DOHH2 (cell line): Measurements from ENCODE around the gene ZIC5.

Source experiments
- H3F3A ChIP-seq: fragments of 200-600 bp; sonication (generic), shearing (Covaris generic); 2 replicates; pipeline ENCODE4 v1.6.0; 2016; ENCODE audit warnings: antibody characterized with exemption, mild to moderate bottlenecking; ENCODE audit not compliant: control insufficient read depth, insufficient read depth
- H3K27ac ChIP-seq: fragments of 200-600 bp; sonication (generic); 2 replicates; pipeline ENCODE4 v1.5.1; 2014; ENCODE audit warnings: low read depth, mild to moderate bottlenecking, low read length, moderate library complexity
- H3K27me3 ChIP-seq: fragments of 200-600 bp; sonication (generic); 2 replicates; pipeline ENCODE4 v1.6.1; 2014; ENCODE audit warnings: mild to moderate bottlenecking, low read length, mixed read lengths; ENCODE audit not compliant: control insufficient read depth
- H3K36me3 ChIP-seq: fragments of 200-600 bp; sonication (generic); 2 replicates; pipeline ENCODE4 v1.6.1; 2014; ENCODE audit warnings: mild to moderate bottlenecking, low read length, moderate library complexity, mixed read lengths; ENCODE audit not compliant: control insufficient read depth
- H3K4me1 ChIP-seq: fragments of 200-600 bp; sonication (generic); 2 replicates; pipeline ENCODE4 v1.6.1; 2014; ENCODE audit warnings: mild to moderate bottlenecking, low read length, mixed read lengths; ENCODE audit not compliant: control insufficient read depth
- H3K4me2 ChIP-seq: fragments of 200-600 bp; sonication (generic); 2 replicates; pipeline ENCODE4 v1.6.0; 2014; ENCODE audit warnings: mild to moderate bottlenecking, low read length, moderate library complexity
- H3K4me3 ChIP-seq: fragments of 200-600 bp; sonication (generic); 2 replicates; pipeline ENCODE4 v1.5.1; 2014; ENCODE audit warnings: mild to moderate bottlenecking, low read length, mixed read lengths
- H3K79me2 ChIP-seq: fragments of 200-600 bp; sonication (generic); 2 replicates; pipeline ENCODE4 v1.6.1; 2014; ENCODE audit warnings: mild to moderate bottlenecking, low read length, mixed read lengths; ENCODE audit not compliant: control insufficient read depth
- H3K9me2 ChIP-seq: fragments of 200-600 bp; sonication (generic); replicated peaks from 2 replicates; pipeline ENCODE4 v1.6.1; 2014; ENCODE audit warnings: mild to moderate bottlenecking, low read length, mixed read lengths; ENCODE audit not compliant: control insufficient read depth
- H3K9me3 ChIP-seq: fragments of 200-600 bp; sonication (generic); 2 replicates; pipeline ENCODE4 v1.6.1; 2014; ENCODE audit warnings: antibody characterized with exemption, low read length, mixed read lengths; ENCODE audit not compliant: control insufficient read depth, insufficient read depth
- H4K20me1 ChIP-seq: fragments of 200-600 bp; sonication (generic); 2 replicates; pipeline ENCODE4 v1.6.0; 2014; ENCODE audit warnings: low read depth, mild to moderate bottlenecking, antibody characterized with exemption, low read length, moderate library complexity; ENCODE audit not compliant: control insufficient read depth, insufficient read depth
- EZH2phosphoT487 ChIP-seq: fragments of 200-600 bp; sonication (generic); IDR thresholded peaks from 2 replicates; pipeline ENCODE4 v1.6.1; 2017; ENCODE audit warnings: borderline replicate concordance, mild to moderate bottlenecking, antibody characterized with exemption, low read length, moderate library complexity, mixed read lengths
- TF ChIP-seq, protein P1 (sequence below): fragments of 200-600 bp; sonication (generic); IDR thresholded peaks from one replicate; pipeline ENCODE4 v1.5.1; 2014; ENCODE audit warnings: antibody characterized with exemption, mild to moderate bottlenecking, low read depth, low read length; ENCODE audit not compliant: poor library complexity, severe bottlenecking

Gene ZIC5

DNA sequence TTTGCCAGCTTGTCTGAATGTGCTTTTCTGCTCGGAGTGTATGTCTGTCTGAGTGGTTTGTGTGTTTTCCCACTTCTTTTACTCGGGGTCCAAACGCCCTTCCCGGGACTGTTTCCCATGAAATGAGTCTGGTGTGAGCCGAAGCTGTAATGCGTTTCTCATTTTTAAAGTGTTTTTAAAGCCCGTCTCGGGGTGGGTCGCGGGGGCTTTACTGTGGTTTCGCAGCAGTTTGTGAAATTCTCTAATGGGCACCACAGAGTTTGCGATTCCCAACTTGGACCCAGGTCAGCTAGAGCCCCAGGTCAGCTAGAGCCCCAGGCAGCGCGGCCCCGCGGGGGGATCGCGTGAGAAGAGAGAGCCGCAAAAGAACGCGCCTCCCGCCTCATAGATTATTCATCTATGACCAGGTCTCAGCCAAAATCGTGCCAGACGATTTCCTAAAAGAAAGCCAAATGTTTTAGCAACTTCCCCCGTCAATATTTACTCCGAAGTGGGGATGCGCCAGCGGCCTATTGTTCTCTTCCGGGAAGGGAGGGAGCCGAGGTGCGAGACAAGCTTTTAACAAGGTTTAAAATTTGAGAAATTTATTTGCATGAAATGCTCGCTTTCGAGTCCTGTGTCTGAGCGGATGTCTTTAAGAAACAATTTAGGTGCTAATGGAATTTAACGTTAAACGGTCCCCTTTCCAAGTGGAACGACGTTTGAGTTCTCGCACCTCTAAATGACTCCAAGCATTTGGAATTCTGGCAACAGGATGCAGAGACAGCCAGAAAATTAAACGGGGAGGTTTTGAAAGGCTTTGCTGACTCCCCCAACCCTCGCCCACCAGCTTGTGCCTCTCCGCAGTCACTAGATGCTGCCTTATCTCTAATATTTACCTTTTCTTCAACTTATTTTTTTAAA, 12.2 kb upstream of the ZIC5 start:
- Histone ChIP-seq H3K36me3 (no peaks in the 10 kb centered on the region), H4K20me1 (no peaks in the 10 kb centered on the region), H3K4me3 (no peak overlapping the region), H3K4me1 (peaks cover 8% of the 10 kb centered on the region), H3K9me2 (no peaks in the 10 kb centered on the region), H3K79me2 (no peaks in the 10 kb centered on the region), H3K27me3 (peaks cover 21% of the 10 kb centered on the region), H3F3A (no peaks in the 10 kb centered on the region; the same call in 1 of the 2 replicates), H3K9me3 (no peaks in the 10 kb centered on the region), H3K4me2 (no peak overlapping the region), H3K27ac (no peak overlapping the region)
- TF ChIP-seq, protein P1, sequence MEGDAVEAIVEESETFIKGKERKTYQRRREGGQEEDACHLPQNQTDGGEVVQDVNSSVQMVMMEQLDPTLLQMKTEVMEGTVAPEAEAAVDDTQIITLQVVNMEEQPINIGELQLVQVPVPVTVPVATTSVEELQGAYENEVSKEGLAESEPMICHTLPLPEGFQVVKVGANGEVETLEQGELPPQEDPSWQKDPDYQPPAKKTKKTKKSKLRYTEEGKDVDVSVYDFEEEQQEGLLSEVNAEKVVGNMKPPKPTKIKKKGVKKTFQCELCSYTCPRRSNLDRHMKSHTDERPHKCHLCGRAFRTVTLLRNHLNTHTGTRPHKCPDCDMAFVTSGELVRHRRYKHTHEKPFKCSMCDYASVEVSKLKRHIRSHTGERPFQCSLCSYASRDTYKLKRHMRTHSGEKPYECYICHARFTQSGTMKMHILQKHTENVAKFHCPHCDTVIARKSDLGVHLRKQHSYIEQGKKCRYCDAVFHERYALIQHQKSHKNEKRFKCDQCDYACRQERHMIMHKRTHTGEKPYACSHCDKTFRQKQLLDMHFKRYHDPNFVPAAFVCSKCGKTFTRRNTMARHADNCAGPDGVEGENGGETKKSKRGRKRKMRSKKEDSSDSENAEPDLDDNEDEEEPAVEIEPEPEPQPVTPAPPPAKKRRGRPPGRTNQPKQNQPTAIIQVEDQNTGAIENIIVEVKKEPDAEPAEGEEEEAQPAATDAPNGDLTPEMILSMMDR = no peak
- no peak for TF ChIP-seq EZH2phosphoT487

DNA sequence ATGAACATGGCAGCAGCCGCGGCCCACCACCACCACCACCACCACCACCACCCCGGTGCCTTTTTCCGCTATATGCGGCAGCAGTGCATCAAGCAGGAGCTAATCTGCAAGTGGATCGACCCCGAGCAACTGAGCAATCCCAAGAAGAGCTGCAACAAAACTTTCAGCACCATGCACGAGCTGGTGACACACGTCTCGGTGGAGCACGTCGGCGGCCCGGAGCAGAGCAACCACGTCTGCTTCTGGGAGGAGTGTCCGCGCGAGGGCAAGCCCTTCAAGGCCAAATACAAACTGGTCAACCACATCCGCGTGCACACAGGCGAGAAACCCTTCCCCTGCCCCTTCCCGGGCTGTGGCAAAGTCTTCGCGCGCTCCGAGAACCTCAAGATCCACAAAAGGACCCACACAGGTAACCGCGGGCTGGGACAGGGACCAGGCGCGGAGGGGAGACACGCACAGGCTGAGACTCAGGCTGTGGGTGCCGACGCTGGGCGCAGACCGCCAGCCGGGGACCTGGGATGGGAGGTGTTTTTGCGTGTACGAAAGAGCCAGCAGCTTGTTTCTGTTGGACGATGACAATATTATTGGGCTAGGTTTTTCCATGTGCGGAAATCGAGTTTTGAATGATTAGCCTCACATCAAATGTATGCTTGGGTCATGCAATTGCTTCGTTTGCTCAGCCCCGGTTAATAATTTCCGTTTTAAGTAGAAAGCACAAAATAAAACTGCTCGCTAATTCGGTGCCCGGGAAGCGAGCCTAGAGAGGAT, 11.3 kb upstream of the ZIC5 start:
- TF ChIP-seq EZH2phosphoT487 = no peak
- TF ChIP-seq, protein P1 = no peak
- H3K27me3 ChIP-seq = peaks cover 25% of the 10 kb centered on the region
- no peaks in the 10 kb centered on the region for H3K36me3 ChIP-seq
- H3F3A ChIP-seq = no peaks in the 10 kb centered on the region; the same call in 1 of the 2 replicates
- peaks cover 8% of the 10 kb centered on the region for H3K4me1 ChIP-seq
- no peaks in the 10 kb centered on the region for H3K9me3 ChIP-seq
- no peaks in the 10 kb centered on the region for H3K9me2 ChIP-seq
- no peak overlapping the region for H3K4me2 ChIP-seq
- no peaks in the 10 kb centered on the region for H3K79me2 ChIP-seq
- H4K20me1 ChIP-seq = no peaks in the 10 kb centered on the region
- no peak overlapping the region for H3K27ac ChIP-seq
- no peak overlapping the region for H3K4me3 ChIP-seq

DNA sequence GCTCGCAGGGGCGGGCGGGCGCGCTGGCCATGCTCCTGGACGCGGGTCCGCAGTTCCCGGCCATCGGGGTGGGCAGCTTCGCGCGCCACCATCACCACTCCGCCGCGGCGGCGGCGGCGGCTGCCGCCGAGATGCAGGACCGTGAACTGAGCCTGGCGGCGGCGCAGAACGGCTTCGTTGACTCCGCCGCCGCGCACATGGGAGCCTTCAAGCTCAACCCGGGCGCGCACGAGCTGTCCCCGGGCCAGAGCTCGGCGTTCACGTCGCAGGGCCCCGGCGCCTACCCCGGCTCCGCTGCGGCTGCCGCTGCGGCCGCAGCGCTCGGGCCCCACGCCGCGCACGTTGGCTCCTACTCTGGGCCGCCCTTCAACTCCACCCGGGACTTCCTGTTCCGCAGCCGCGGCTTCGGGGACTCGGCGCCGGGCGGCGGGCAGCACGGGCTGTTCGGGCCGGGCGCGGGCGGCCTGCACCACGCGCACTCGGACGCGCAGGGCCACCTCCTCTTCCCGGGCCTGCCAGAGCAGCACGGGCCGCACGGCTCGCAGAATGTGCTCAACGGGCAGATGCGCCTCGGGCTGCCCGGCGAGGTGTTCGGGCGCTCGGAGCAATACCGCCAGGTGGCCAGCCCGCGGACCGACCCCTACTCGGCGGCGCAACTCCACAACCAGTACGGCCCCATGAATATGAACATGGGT, 10.6 kb upstream of the ZIC5 start:
- TF ChIP-seq EZH2phosphoT487 = no peak
- TF ChIP-seq, protein P1 = no peak
- H3F3A ChIP-seq = no peaks in the 10 kb centered on the region; the same call in 1 of the 2 replicates
- H3K27me3 ChIP-seq = peaks cover 27% of the 10 kb centered on the region
- no peak overlapping the region for H3K27ac ChIP-seq
- no peaks in the 10 kb centered on the region for H4K20me1 ChIP-seq
- no peaks in the 10 kb centered on the region for H3K79me2 ChIP-seq
- H3K4me3 ChIP-seq = no peak overlapping the region
- H3K36me3 ChIP-seq = no peaks in the 10 kb centered on the region
- no peak overlapping the region for H3K4me2 ChIP-seq
- no peaks in the 10 kb centered on the region for H3K9me3 ChIP-seq
- no peaks in the 10 kb centered on the region for H3K9me2 ChIP-seq
- H3K4me1 ChIP-seq = peaks cover 6% of the 10 kb centered on the region
